Neural progenitor cell (in vitro differentiated cells): Measurements from ENCODE around the gene LAX1.

ENCODE experiments used
- EZH2 ChIP-seq: fragments of 200-600 bp; sonication (generic); IDR thresholded peaks from 2 replicates; pipeline ENCODE4 v1.6.1; 2017; ENCODE audit warnings: antibody characterized with exemption, mild to moderate bottlenecking, moderate library complexity
- EZH2phosphoT487 ChIP-seq: fragments of 200-600 bp; sonication (generic); IDR thresholded peaks from 2 replicates; pipeline ENCODE4 v1.6.1; 2017; ENCODE audit warnings: antibody characterized with exemption
- TF ChIP-seq, protein P1 (sequence below): fragments of 200-600 bp; sonication (generic); IDR thresholded peaks from 2 replicates; pipeline ENCODE4 v1.5.1; 2017; ENCODE audit warnings: antibody characterized with exemption, mild to moderate bottlenecking

DNA sequence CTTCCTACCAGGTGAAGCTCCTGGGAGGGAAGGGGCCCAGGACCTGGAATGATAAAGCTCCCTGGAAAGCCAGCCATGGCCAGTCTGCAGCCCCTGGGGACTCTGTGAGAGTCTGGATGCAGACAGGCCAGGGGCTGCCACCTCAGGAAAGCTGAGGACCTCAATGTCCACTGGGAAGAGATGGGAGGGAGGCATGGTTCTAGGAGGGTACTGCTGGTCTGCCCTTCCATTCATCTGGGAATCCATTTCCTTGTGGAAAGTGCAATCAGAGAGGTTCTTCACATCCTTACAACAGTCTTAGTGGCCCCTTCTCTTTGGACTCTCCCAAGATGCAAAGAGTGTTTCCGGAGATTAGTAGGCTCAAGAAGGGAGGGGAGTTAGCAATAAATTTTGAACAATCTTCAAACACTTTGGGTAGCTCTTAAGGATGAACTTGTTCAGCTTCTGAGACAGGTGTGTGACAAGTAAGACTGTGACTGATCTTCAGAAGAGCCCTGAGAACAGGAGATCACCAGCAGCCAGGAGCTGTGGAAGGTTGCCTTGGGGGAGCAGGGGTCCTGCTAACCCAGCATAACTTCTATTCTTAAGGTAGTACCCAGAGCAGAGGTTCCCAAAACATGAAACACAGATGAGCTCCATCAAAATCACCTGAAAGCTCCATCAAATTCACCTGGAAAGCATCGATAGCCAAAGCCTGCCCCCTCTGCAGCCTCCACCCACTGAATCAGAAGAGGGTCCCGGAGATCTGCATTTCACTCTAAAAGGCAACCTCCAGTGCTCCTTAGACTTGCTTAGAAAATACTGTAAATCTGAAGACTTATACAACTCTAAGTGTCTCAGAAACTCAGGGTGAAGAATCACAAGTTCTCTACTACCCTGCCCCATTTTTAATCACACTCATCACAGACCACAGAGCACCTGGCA, 616 bp upstream of the LAX1 start:
- TF ChIP-seq, protein P1, sequence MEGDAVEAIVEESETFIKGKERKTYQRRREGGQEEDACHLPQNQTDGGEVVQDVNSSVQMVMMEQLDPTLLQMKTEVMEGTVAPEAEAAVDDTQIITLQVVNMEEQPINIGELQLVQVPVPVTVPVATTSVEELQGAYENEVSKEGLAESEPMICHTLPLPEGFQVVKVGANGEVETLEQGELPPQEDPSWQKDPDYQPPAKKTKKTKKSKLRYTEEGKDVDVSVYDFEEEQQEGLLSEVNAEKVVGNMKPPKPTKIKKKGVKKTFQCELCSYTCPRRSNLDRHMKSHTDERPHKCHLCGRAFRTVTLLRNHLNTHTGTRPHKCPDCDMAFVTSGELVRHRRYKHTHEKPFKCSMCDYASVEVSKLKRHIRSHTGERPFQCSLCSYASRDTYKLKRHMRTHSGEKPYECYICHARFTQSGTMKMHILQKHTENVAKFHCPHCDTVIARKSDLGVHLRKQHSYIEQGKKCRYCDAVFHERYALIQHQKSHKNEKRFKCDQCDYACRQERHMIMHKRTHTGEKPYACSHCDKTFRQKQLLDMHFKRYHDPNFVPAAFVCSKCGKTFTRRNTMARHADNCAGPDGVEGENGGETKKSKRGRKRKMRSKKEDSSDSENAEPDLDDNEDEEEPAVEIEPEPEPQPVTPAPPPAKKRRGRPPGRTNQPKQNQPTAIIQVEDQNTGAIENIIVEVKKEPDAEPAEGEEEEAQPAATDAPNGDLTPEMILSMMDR, result no peak
- no peak for TF ChIP-seq EZH2
- no peak for TF ChIP-seq EZH2phosphoT487
